Endodermal cell (in vitro differentiated cells): ENCODE measurements around the gene SF3A2. TPM values are rescaled to one million over a fixed set of nuclear protein-coding genes. Genes with fewer than 3 reads are reported as not detected.

Experiments used
- DNase-seq: peaks from one replicate; pipeline ENCODE4 v3.0.0-alpha.2; 2017
- H3K27ac ChIP-seq: 2 replicates; pipeline ENCODE4 v1.5.1; 2013; ENCODE audit warnings: mild to moderate bottlenecking, low read depth, low read length, moderate library complexity
- H3K27me3 ChIP-seq: 2 replicates; pipeline ENCODE4 v1.6.1; 2013; ENCODE audit warnings: mild to moderate bottlenecking, low read length, moderate library complexity; ENCODE audit not compliant: insufficient read depth, control insufficient read depth, poor library complexity, severe bottlenecking
- H3K36me3 ChIP-seq: 2 replicates; pipeline ENCODE4 v1.7.0; 2013; ENCODE audit warnings: mild to moderate bottlenecking, low read length, moderate library complexity; ENCODE audit not compliant: control insufficient read depth, insufficient read depth
- H3K4me1 ChIP-seq: one replicate; pipeline ENCODE4 v1.7.0; 2013; ENCODE audit warnings: low read length; ENCODE audit not compliant: control insufficient read depth, insufficient read depth
- H3K4me3 ChIP-seq: 2 replicates; pipeline ENCODE4 v1.5.1; 2013; ENCODE audit warnings: mild to moderate bottlenecking, low read length, moderate library complexity
- H3K9ac ChIP-seq: 2 replicates; pipeline ENCODE4 v1.6.1; 2013; ENCODE audit warnings: mild to moderate bottlenecking, low read length, moderate library complexity; ENCODE audit not compliant: poor library complexity, severe bottlenecking; ENCODE audit errors: extremely low read depth
- H3K9me3 ChIP-seq: 2 replicates; pipeline ENCODE4 v1.6.1; 2013; ENCODE audit warnings: mild to moderate bottlenecking, low read length, moderate library complexity; ENCODE audit not compliant: control insufficient read depth
- H3K27ac Mint-ChIP-seq: 2 replicates; pipeline ENCODE4 v1.8.0; 2020; ENCODE audit warnings: mixed read lengths
- H3K27me3 Mint-ChIP-seq: 2 replicates; pipeline ENCODE4 v1.8.0; 2021; ENCODE audit warnings: mild to moderate bottlenecking, mixed read lengths; ENCODE audit not compliant: insufficient read depth
- H3K36me3 Mint-ChIP-seq: 2 replicates; pipeline ENCODE4 v1.8.0; 2020; ENCODE audit warnings: low read depth, mixed read lengths
- H3K4me1 Mint-ChIP-seq: 2 replicates; pipeline ENCODE4 v1.8.0; 2020; ENCODE audit warnings: mixed read lengths
- H3K4me3 Mint-ChIP-seq: 2 replicates; pipeline ENCODE4 v1.8.0; 2020; ENCODE audit warnings: mild to moderate bottlenecking, moderate library complexity, mixed read lengths
- H3K9me3 Mint-ChIP-seq: 2 replicates; pipeline ENCODE4 v1.8.0; 2020; ENCODE audit warnings: mild to moderate bottlenecking, mixed read lengths
- CTCF ChIP-seq: fragments of 200-600 bp; sonication (generic); conservative IDR thresholded peaks from 2 replicates; pipeline ENCODE4 v1.5.0; 2021; ENCODE audit warnings: antibody characterized with exemption, mild to moderate bottlenecking
- WGBS, 2 experiments: methylation state at CpG; one replicate each; pipeline versions ENCODE4 v1.1.5 to v1.1.7; 2013; ENCODE audit warnings: missing lambda C conversion rate in 2 of 2, mixed read lengths in 1 of 2; ENCODE audit not compliant: insufficient coverage in 1 of 2, insufficient read length in 1 of 2; 5-methylcytosine and 5-hydroxymethylcytosine counted together
- total RNA-seq, 2 donors: library from RNA; stranded (reverse); fragmentation: NEBNext Ultra II Directional in 1 of 2; extraction: Animal tissue kit (Norgen Biotek cat#: 25700) in 1 of 2; gene quantifications; 2 replicates in 1 of 2; 3 replicates in 1 of 2; pipeline ENCODE4 v1.2.1, GENCODE V29; 2021

Gene SF3A2
- total RNA-seq, 2 donors from 2014 or later: 126 to 132 TPM

- H3K36me3 ChIP-seq: peaks cover 30% of the 10 kb centered on the region
- H3K9me3 Mint-ChIP-seq: no peaks in the 10 kb centered on the region
- no peaks in the 10 kb centered on the region for H3K27me3 ChIP-seq
- peak; percentile 80 for DNase-seq
- WGBS, 2 experiments: 83 to 85% methylated on average over 18 to 36 of the region's 36 CpGs
- H3K9ac ChIP-seq: no peak overlapping the region
- H3K27me3 Mint-ChIP-seq: no peaks in the 10 kb centered on the region
- no peak overlapping the region for H3K4me3 Mint-ChIP-seq
- peak; percentile 19 for TF ChIP-seq CTCF
- H3K9me3 ChIP-seq: no peaks in the 10 kb centered on the region
- no peak overlapping the region for H3K4me3 ChIP-seq
- no peaks in the 10 kb centered on the region for H3K4me1 ChIP-seq
- no peak overlapping the region for H3K27ac ChIP-seq
- H3K36me3 Mint-ChIP-seq: peaks cover 33% of the 10 kb centered on the region
- no peaks in the 10 kb centered on the region for H3K4me1 Mint-ChIP-seq
- no peak overlapping the region for H3K27ac Mint-ChIP-seq
Observed at GRCh38 chr19:2207991-2208860, 28.4 kb upstream of the SF3A2 start.

DNA sequence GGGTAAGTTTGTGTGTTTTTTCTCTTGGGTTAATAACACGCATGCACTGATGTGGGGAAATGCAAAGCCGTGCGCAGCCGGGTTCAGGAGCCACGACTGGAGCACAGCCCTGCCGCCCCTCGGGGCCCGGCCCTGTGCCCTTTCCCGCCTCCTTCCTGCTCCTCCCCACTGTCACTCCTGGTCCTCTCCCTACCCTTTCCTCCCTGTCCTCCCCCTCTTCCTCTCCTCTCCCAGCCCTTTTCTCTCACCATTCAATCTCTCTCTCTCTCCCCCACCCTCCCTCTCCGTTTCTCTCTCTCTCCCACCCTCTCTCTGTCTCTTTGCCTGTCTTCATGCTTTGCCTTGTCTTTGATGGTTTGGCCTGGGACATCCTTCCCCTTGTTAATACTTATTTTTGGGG lies 27.6 kb upstream of the SF3A2 start:
- DNase-seq: no peak
- Histone ChIP-seq H3K4me1 (no peaks in the 10 kb centered on the region), H3K9me3 (no peaks in the 10 kb centered on the region), H3K36me3 (peaks cover 30% of the 10 kb centered on the region), H3K27ac (no peak overlapping the region), H3K4me3 (no peak overlapping the region), H3K9ac (no peak overlapping the region), H3K27me3 (no peaks in the 10 kb centered on the region)
- TF ChIP-seq CTCF: no peak
- 84 to 92% methylated on average over 8 to 10 of the region's 10 CpGs for WGBS, 2 experiments
- H3K4me1 Mint-ChIP-seq: no peaks in the 10 kb centered on the region
- H3K27ac Mint-ChIP-seq: no peak overlapping the region
- no peaks in the 10 kb centered on the region for H3K27me3 Mint-ChIP-seq
- H3K4me3 Mint-ChIP-seq: no peak overlapping the region
- H3K9me3 Mint-ChIP-seq: no peaks in the 10 kb centered on the region
- peaks cover 32% of the 10 kb centered on the region for H3K36me3 Mint-ChIP-seq

GRCh38 chr19:2209408-2209807 lies 27.2 kb upstream of the SF3A2 start:
- Mint-ChIP-seq H3K9me3 (no peaks in the 10 kb centered on the region), H3K27ac (no peak overlapping the region), H3K27me3 (no peaks in the 10 kb centered on the region), H3K4me3 (no peak overlapping the region), H3K36me3 (peaks cover 28% of the 10 kb centered on the region), H3K4me1 (no peaks in the 10 kb centered on the region)
- 97% methylated on average over 12 to 17 of the region's 17 CpGs for WGBS, 2 experiments
- H3K36me3 ChIP-seq: peaks cover 29% of the 10 kb centered on the region
- no peaks in the 10 kb centered on the region for H3K27me3 ChIP-seq
- no peak overlapping the region for H3K27ac ChIP-seq
- no peak for DNase-seq
- no peak overlapping the region for H3K9ac ChIP-seq
- no peak overlapping the region for H3K4me3 ChIP-seq
- H3K4me1 ChIP-seq: no peaks in the 10 kb centered on the region
- no peaks in the 10 kb centered on the region for H3K9me3 ChIP-seq
- no peak for TF ChIP-seq CTCF
